PC-9 (cell line): ENCODE results near the gene LPCAT2. TPM values are rescaled to one million over a fixed set of nuclear protein-coding genes. Genes with fewer than 3 reads are reported as not detected.

Experiments
- BruUV-seq: library from RNA; stranded (reverse); fragments of 400-500 nt; replicated peaks from 2 replicates; lab custom pipeline; 2021; lab: Mats Ljungman, UMichigan
- CTCF ChIA-PET: fragments of 300-600 bp; sonication (Branson Sonifier 250); formaldehyde crosslinking; loops from one replicate; lab custom pipeline; 2022; ENCODE audit warnings: antibody characterized with exemption; lab: Charles Lee
- POLR2A ChIA-PET: fragments of 300-600 bp; sonication (Branson Sonifier 250); formaldehyde crosslinking; loops from one replicate; lab custom pipeline; 2022; ENCODE audit warnings: antibody characterized with exemption; ENCODE audit not compliant: unreplicated experiment; lab: Charles Lee
- DNase-seq, 2 experiments: peaks; one replicate each; pipeline versions ENCODE4 v3.0.0 to v3.0.0-alpha.2; 2015 to 2022; ENCODE audit warnings: mixed read lengths in 1 of 2
- H2AFZ ChIP-seq: fragments of 200-600 bp; sonication (generic); 2 replicates; pipeline ENCODE4 v1.8.1; 2017; ENCODE audit warnings: antibody characterized with exemption
- H3F3A ChIP-seq: fragments of 200-600 bp; sonication (generic); 2 replicates; pipeline ENCODE4 v1.8.1; 2017; ENCODE audit warnings: antibody characterized with exemption, mild to moderate bottlenecking, low read depth; ENCODE audit not compliant: insufficient read depth
- H3K27ac ChIP-seq: fragments of 200-600 bp; sonication (generic); 2 replicates; pipeline ENCODE4 v1.6.1; 2016; ENCODE audit warnings: mixed run types
- H3K27me3 ChIP-seq: fragments of 200-600 bp; sonication (generic); 2 replicates; pipeline ENCODE4 v1.6.1; 2016; ENCODE audit warnings: low read depth, mixed run types; ENCODE audit not compliant: insufficient read depth
- H3K36me3 ChIP-seq: fragments of 200-600 bp; sonication (generic); 2 replicates; pipeline ENCODE4 v1.6.1; 2016; ENCODE audit warnings: low read depth, mixed run types
- H3K4me1 ChIP-seq: fragments of 200-600 bp; sonication (generic); replicated peaks from 2 replicates; pipeline ENCODE4 v1.6.1; 2016; ENCODE audit warnings: mixed run types; ENCODE audit not compliant: insufficient read depth
- H3K4me2 ChIP-seq: fragments of 200-600 bp; sonication (generic); 2 replicates; pipeline ENCODE4 v1.6.1; 2017; ENCODE audit warnings: mixed run types
- H3K4me3 ChIP-seq: fragments of 200-600 bp; sonication (generic); 2 replicates; pipeline ENCODE4 v1.6.1; 2016; ENCODE audit warnings: mixed run types
- H3K79me2 ChIP-seq: fragments of 200-600 bp; sonication (generic); 2 replicates; pipeline ENCODE4 v1.6.1; 2017; ENCODE audit warnings: low read depth, mixed run types
- H3K9me2 ChIP-seq: fragments of 200-600 bp; sonication (generic); 2 replicates; pipeline ENCODE4 v1.8.1; 2017; ENCODE audit warnings: mild to moderate bottlenecking; ENCODE audit not compliant: insufficient read depth
- H3K9me3 ChIP-seq: fragments of 200-600 bp; sonication (generic); 2 replicates; pipeline ENCODE4 v1.8.1; 2016; ENCODE audit warnings: low read depth; ENCODE audit not compliant: insufficient read depth
- H4K20me1 ChIP-seq: fragments of 200-600 bp; sonication (generic); 2 replicates; pipeline ENCODE4 v1.8.1; 2017; ENCODE audit not compliant: insufficient read depth
- EZH2 ChIP-seq: fragments of 200-600 bp; sonication (generic); IDR thresholded peaks from 2 replicates; pipeline ENCODE4 v1.8.0; 2017; ENCODE audit warnings: antibody characterized with exemption, low read depth
- intact Hi-C: fragments of 100-400 bp; cut with micrococcal nuclease; formaldehyde crosslinking; loops from one replicate; pipeline ENCODE4 v1.10.0; 2022; ENCODE audit not compliant: unreplicated experiment
- total RNA-seq: library from RNA; stranded (reverse); gene quantifications from 2 replicates; pipeline ENCODE4 v1.2.3, GENCODE V29; 2021
- TF ChIP-seq, protein P1 (sequence below): fragments of 200-600 bp; sonication (generic); conservative IDR thresholded peaks from 2 replicates; pipeline ENCODE4 v1.6.1; 2017; ENCODE audit warnings: mixed run types, antibody characterized with exemption, mild to moderate bottlenecking, moderate library complexity

Gene LPCAT2
- total RNA-seq, 1 experiment from 2014 or later, result 87.7 TPM

DNA sequence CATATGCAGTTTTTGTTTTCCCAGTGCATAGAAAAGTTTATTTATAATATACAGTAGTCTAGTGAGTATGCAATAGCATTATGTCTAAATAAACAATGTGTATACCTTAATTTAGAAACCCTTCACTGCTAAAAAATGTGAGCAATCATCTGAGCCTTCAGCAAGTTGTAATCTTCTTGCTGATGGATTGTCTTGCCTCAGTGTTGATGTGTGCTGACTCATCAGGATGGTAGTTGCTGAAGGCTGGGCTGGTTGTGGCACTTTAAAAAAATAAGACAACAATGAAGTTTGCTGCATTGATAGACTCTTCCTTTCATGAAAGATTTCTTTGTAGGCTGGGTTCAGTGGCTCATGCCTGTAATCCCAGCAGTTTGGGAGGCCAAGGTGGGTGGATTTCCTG lies 43.7 kb downstream of the LPCAT2 start:
- H3K9me2 ChIP-seq, result no peaks in the 10 kb centered on the region
- H3K36me3 ChIP-seq, result peaks cover 18% of the 10 kb centered on the region; the same call in 1 of the 2 replicates
- H3K4me3 ChIP-seq, result no peak overlapping the region
- TF ChIP-seq, protein P1, sequence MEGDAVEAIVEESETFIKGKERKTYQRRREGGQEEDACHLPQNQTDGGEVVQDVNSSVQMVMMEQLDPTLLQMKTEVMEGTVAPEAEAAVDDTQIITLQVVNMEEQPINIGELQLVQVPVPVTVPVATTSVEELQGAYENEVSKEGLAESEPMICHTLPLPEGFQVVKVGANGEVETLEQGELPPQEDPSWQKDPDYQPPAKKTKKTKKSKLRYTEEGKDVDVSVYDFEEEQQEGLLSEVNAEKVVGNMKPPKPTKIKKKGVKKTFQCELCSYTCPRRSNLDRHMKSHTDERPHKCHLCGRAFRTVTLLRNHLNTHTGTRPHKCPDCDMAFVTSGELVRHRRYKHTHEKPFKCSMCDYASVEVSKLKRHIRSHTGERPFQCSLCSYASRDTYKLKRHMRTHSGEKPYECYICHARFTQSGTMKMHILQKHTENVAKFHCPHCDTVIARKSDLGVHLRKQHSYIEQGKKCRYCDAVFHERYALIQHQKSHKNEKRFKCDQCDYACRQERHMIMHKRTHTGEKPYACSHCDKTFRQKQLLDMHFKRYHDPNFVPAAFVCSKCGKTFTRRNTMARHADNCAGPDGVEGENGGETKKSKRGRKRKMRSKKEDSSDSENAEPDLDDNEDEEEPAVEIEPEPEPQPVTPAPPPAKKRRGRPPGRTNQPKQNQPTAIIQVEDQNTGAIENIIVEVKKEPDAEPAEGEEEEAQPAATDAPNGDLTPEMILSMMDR, result no peak
- no peak for TF ChIP-seq EZH2
- DNase-seq, result peak; percentile 12 to 83
- H3K9me3 ChIP-seq, result no peaks in the 10 kb centered on the region
- ChIA-PET CTCF (no interaction called here), POLR2A (no interaction called here)
- no peak overlapping the region; the same call in 1 of the 2 replicates for H3K4me2 ChIP-seq
- peaks cover 11% of the 10 kb centered on the region; the same call in 1 of the 2 replicates for H3F3A ChIP-seq
- H3K4me1 ChIP-seq, result peaks cover 27% of the 10 kb centered on the region
- peak overlapping the region; percentile 41 for H3K27ac ChIP-seq
- no TSS peak for BruUV-seq
- no peaks in the 10 kb centered on the region for H4K20me1 ChIP-seq
- no peaks in the 10 kb centered on the region for H3K27me3 ChIP-seq
- intact Hi-C loops, result no loop called here
- no peak overlapping the region for H2AFZ ChIP-seq
- no peaks in the 10 kb centered on the region for H3K79me2 ChIP-seq

DNA sequence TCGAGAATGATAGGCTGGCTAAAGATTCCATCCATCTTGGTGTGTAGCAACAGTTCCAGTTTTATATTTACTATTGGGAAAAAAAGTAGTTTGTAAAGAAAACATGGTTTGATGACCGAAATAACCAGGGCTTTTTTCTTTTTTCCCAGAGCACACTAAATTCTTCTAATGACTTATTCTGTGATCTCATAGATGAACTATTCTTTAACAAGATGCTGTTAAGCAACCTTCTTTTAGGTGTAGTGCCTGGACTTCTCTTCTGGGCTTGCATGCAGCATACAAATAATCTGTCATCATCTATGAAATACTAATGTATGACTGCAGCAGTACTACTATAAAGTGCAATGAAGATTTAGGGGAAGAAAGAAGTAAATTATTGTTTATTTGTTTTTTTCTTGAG lies 46.6 kb downstream of the LPCAT2 start:
- H3K79me2 ChIP-seq, result no peaks in the 10 kb centered on the region
- no peak overlapping the region for H3K27ac ChIP-seq
- no peaks in the 10 kb centered on the region for H3K9me2 ChIP-seq
- ChIA-PET POLR2A (no interaction called here), CTCF (no interaction called here)
- H3K36me3 ChIP-seq, result peaks cover 18% of the 10 kb centered on the region; the same call in 1 of the 2 replicates
- no peaks in the 10 kb centered on the region for H3K27me3 ChIP-seq
- no peaks in the 10 kb centered on the region for H3K9me3 ChIP-seq
- no peaks in the 10 kb centered on the region for H4K20me1 ChIP-seq
- H3K4me1 ChIP-seq, result peaks cover 39% of the 10 kb centered on the region
- no peak overlapping the region for H3K4me2 ChIP-seq
- H3K4me3 ChIP-seq, result no peak overlapping the region
- no peak for TF ChIP-seq EZH2
- TF ChIP-seq, protein P1, result no peak
- BruUV-seq, result no TSS peak
- DNase-seq, result no peak
- intact Hi-C loops, result no loop called here
- no peak overlapping the region for H2AFZ ChIP-seq
- peaks cover 16% of the 10 kb centered on the region; the same call in 1 of the 2 replicates for H3F3A ChIP-seq

DNA sequence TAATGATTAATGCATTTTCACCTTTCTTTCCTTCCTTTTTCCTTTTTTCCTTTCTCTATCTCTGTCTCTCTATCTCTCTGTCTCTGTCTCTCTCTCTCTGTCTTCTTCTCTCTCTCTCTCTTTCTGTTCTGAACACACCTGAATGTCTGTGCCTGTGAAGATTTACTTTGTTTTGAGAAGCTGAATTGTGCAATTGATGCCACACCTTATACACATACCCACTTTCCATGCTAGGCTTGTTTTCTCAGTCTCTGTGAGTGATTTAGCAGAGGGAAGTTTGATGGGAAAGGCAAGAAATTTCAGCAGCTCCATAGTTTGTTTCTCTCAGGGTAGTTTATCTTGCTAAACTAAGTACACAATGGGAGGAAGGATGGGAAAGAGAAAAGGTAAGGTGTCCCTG lies 48.3 kb downstream of the LPCAT2 start:
- no peak overlapping the region for H2AFZ ChIP-seq
- H3K9me2 ChIP-seq, result no peaks in the 10 kb centered on the region
- TF ChIP-seq, protein P1, result no peak
- TF ChIP-seq EZH2, result no peak
- peak overlapping the region; percentile 0; the same call in 1 of the 2 replicates for H3K27ac ChIP-seq
- no peaks in the 10 kb centered on the region for H3K79me2 ChIP-seq
- no peaks in the 10 kb centered on the region for H3K27me3 ChIP-seq
- no TSS peak for BruUV-seq
- ChIA-PET POLR2A (no interaction called here), CTCF (no interaction called here)
- H3K4me3 ChIP-seq, result no peak overlapping the region
- no peak for DNase-seq
- H3K4me2 ChIP-seq, result 0 out of 2 replicates have a peak overlapping the region, but pooled peaks have one; percentile 2
- peaks cover 18% of the 10 kb centered on the region; the same call in 1 of the 2 replicates for H3K36me3 ChIP-seq
- no peaks in the 10 kb centered on the region for H3K9me3 ChIP-seq
- intact Hi-C loops, result no loop called here
- H4K20me1 ChIP-seq, result no peaks in the 10 kb centered on the region
- H3K4me1 ChIP-seq, result peaks cover 35% of the 10 kb centered on the region
- peaks cover 12% of the 10 kb centered on the region; the same call in 1 of the 2 replicates for H3F3A ChIP-seq
